ENCODE measurements around the gene NACA2. TPM values are rescaled to one million over a fixed set of nuclear protein-coding genes. Genes with fewer than 3 reads are reported as not detected.

NACA2 gene
- total and polyA plus RNA-seq, 2 of the 13 experiments (the other 11 are each of a cell fraction or from before 2014, with no cell fraction given) = 0.21 TPM; not detected in 1

- no peak for TF ChIP-seq ZNF749 (CRISPR knock-in tag; IDR thresholded peaks at IDR 0.05; ENCODE audit: borderline replicate concordance)
- TF ChIP-seq ZNF3 (CRISPR knock-in tag; IDR thresholded peaks at IDR 0.05) = no peak
- TF ChIP-seq XBP1 (CRISPR knock-in tag; IDR thresholded peaks at IDR 0.05) = no peak
- no peak; the same call in 1 of the 2 replicates for TF ChIP-seq ETV5 (CRISPR knock-in tag; IDR thresholded peaks at IDR 0.05; ENCODE audit: borderline replicate concordance)
- no peak for TF ChIP-seq ETS1 (CRISPR knock-in tag; IDR thresholded peaks at IDR 0.05)
- no peak for TF ChIP-seq CCDC6 (CRISPR knock-in tag; IDR thresholded peaks at IDR 0.05)
- TF ChIP-seq ZNF232 (CRISPR knock-in tag; IDR thresholded peaks at IDR 0.05; ENCODE audit: borderline replicate concordance) = no peak
- no peak for TF ChIP-seq ZNF773 (CRISPR knock-in tag; IDR thresholded peaks at IDR 0.05; ENCODE audit: borderline replicate concordance)
- peak; percentile 49; the same call in 1 of the 2 replicates for TF ChIP-seq ZFX (CRISPR knock-in tag; IDR thresholded peaks at IDR 0.05; ENCODE audit: low read depth)
- no peak for TF ChIP-seq ZBED4 (CRISPR knock-in tag; IDR thresholded peaks at IDR 0.05; ENCODE audit: borderline replicate concordance)
- TF ChIP-seq PTBP1 (IDR thresholded peaks at IDR 0.05; ENCODE audit: low read depth, low read length, poor library complexity, severe bottlenecking) = no peak
- TF ChIP-seq ZNF7 (CRISPR knock-in tag; IDR thresholded peaks at IDR 0.05) = no peak
- no peak for TF ChIP-seq HDAC1 (CRISPR knock-in tag; IDR thresholded peaks at IDR 0.05)
- TF ChIP-seq PAX8 (CRISPR knock-in tag; IDR thresholded peaks at IDR 0.05; ENCODE audit: borderline replicate concordance) = no peak
- TF ChIP-seq PRPF4 (IDR thresholded peaks at IDR 0.05; ENCODE audit: low read depth, low read length, poor library complexity, severe bottlenecking) = no peak
- no peak for TF ChIP-seq PPARG (CRISPR knock-in tag; conservative IDR thresholded peaks at IDR 0.05)
- TF ChIP-seq HOXD1 (CRISPR knock-in tag; IDR thresholded peaks at IDR 0.05) = no peak
- no peak for TF ChIP-seq ZBTB26 (CRISPR knock-in tag; IDR thresholded peaks at IDR 0.05; ENCODE audit: borderline replicate concordance)
- TF ChIP-seq ZNF670 (CRISPR knock-in tag; IDR thresholded peaks at IDR 0.05; ENCODE audit: borderline replicate concordance) = no peak
- no peak for TF ChIP-seq AHR (CRISPR knock-in tag; IDR thresholded peaks at IDR 0.05)
- no peak for TF ChIP-seq ZNF234 (CRISPR knock-in tag; conservative IDR thresholded peaks at IDR 0.05)
Observed at GRCh38 chr17:61574542-61575351, 16.3 kb downstream of the NACA2 start (continued).

Data from HepG2 (cell line).